IMR-90 (cell line): ENCODE results near the gene SESN1. TPM values are rescaled to one million over a fixed set of nuclear protein-coding genes. Genes with fewer than 3 reads are reported as not detected.

ENCODE experiments used
- ATAC-seq: fragments of 200-7000 bp; cut with Tn5 transposase; 2 replicates; pipeline ENCODE4 v1.9.1; 2020; ENCODE audit warnings: low read depth, mild to moderate bottlenecking, moderate library complexity
- BruUV-seq: library from RNA; stranded (reverse); fragments of 400-500 nt; replicated peaks from 2 replicates; lab custom pipeline; 2021; lab: Mats Ljungman, UMichigan
- CTCF ChIA-PET: fragments of 300-600 bp; formaldehyde crosslinking; extraction: SDS; loops from one replicate; lab custom pipeline; 2021; ENCODE audit warnings: antibody characterized with exemption; lab: Yijun Ruan, JAX
- POLR2A ChIA-PET: fragments of 300-600 bp; sonication (Branson Sonifier 250); formaldehyde crosslinking; loops from one replicate; lab custom pipeline; 2022; ENCODE audit warnings: antibody characterized with exemption; ENCODE audit not compliant: unreplicated experiment; lab: Charles Lee
- DNase-seq: peaks from one replicate; pipeline ENCODE4 v3.0.0; 2013
- H2AFZ ChIP-seq: replicated peaks from 2 replicates; pipeline ENCODE3; 2013; ENCODE audit warnings: low read length, mild to moderate bottlenecking; ENCODE audit not compliant: poor library complexity
- H2AK5ac ChIP-seq: 2 replicates; pipeline ENCODE4 v1.6.1; 2013; ENCODE audit warnings: low read depth, low read length, inconsistent platforms
- H2AK9ac ChIP-seq: replicated peaks from 2 replicates; pipeline ENCODE3; 2013; ENCODE audit warnings: mild to moderate bottlenecking, low read depth, low read length, moderate library complexity; ENCODE audit not compliant: poor library complexity
- H2BK120ac ChIP-seq: 2 replicates; pipeline ENCODE4 v1.6.1; 2013; ENCODE audit warnings: low read depth, low read length, inconsistent platforms
- H2BK15ac ChIP-seq: 3 replicates; pipeline ENCODE4 v1.6.1; 2013; ENCODE audit warnings: low read depth, low read length, inconsistent platforms
- H2BK20ac ChIP-seq: 2 replicates; pipeline ENCODE4 v1.6.1; 2013; ENCODE audit warnings: low read depth, mild to moderate bottlenecking, inconsistent platforms, low read length, moderate library complexity
- H2BK5ac ChIP-seq: 2 replicates; pipeline ENCODE4 v1.6.1; 2013; ENCODE audit warnings: mild to moderate bottlenecking, low read depth, low read length, inconsistent platforms; ENCODE audit not compliant: poor library complexity, severe bottlenecking
- H3K14ac ChIP-seq: replicated peaks from 2 replicates; pipeline ENCODE4 v1.6.1; 2013; ENCODE audit warnings: low read depth, low read length, inconsistent platforms
- H3K18ac ChIP-seq: 2 replicates; pipeline ENCODE4 v1.6.1; 2013; ENCODE audit warnings: low read depth, low read length, control low read depth
- H3K23ac ChIP-seq: 2 replicates; pipeline ENCODE4 v1.6.1; 2013; ENCODE audit warnings: low read depth, low read length, inconsistent platforms
- H3K27ac ChIP-seq: 2 replicates; pipeline ENCODE4 v1.5.1; 2013; ENCODE audit warnings: mild to moderate bottlenecking, control low read depth, low read length; ENCODE audit not compliant: insufficient read depth
- H3K27me3 ChIP-seq: 2 replicates; pipeline ENCODE4 v1.6.1; 2013; ENCODE audit warnings: low read length; ENCODE audit not compliant: control insufficient read depth, insufficient read depth
- H3K36me3 ChIP-seq: 2 replicates; pipeline ENCODE4 v1.6.1; 2013; ENCODE audit warnings: low read length, mixed read lengths; ENCODE audit not compliant: control insufficient read depth, insufficient read depth
- H3K4ac ChIP-seq: 2 replicates; pipeline ENCODE4 v1.6.1; 2013; ENCODE audit warnings: low read depth, low read length, inconsistent platforms
- H3K4me1 ChIP-seq: 2 replicates; pipeline ENCODE4 v1.6.1; 2013; ENCODE audit warnings: low read length, mixed read lengths; ENCODE audit not compliant: control insufficient read depth, insufficient read depth
- H3K4me2 ChIP-seq: 2 replicates; pipeline ENCODE4 v1.6.1; 2013; ENCODE audit warnings: low read depth, mild to moderate bottlenecking, control low read depth, low read length, moderate library complexity
- H3K4me3 ChIP-seq: 2 replicates; pipeline ENCODE4 v1.5.1; 2013; ENCODE audit warnings: low read depth, mild to moderate bottlenecking, control low read depth, low read length, moderate library complexity; ENCODE audit not compliant: insufficient read depth
- H3K56ac ChIP-seq: 2 replicates; pipeline ENCODE4 v1.6.1; 2013; ENCODE audit warnings: low read length, inconsistent platforms; ENCODE audit not compliant: insufficient read depth; ENCODE audit errors: extremely low read depth
- H3K79me1 ChIP-seq, 2 experiments: 2 replicates each; pipeline ENCODE4 v1.6.1; 2013; ENCODE audit warnings: low read length in 2 of 2, inconsistent platforms in 1 of 2, low read depth in 1 of 2
- H3K9ac ChIP-seq: 2 replicates; pipeline ENCODE4 v1.6.1; 2013; ENCODE audit warnings: low read depth, low read length, control low read depth
- H3K9me1 ChIP-seq: 2 replicates; pipeline ENCODE4 v1.6.1; 2013; ENCODE audit warnings: low read length, inconsistent platforms; ENCODE audit not compliant: insufficient read depth
- H3K9me3 ChIP-seq: 2 replicates; pipeline ENCODE4 v1.6.1; 2013; ENCODE audit warnings: low read length; ENCODE audit not compliant: control insufficient read depth, insufficient read depth
- H4K20me1 ChIP-seq: 2 replicates; pipeline ENCODE4 v1.6.1; 2013; ENCODE audit warnings: low read length, inconsistent platforms; ENCODE audit not compliant: insufficient read depth
- H4K5ac ChIP-seq: 2 replicates; pipeline ENCODE4 v1.6.1; 2013; ENCODE audit warnings: mild to moderate bottlenecking, low read depth, low read length, control low read depth
- H4K8ac ChIP-seq, 2 experiments: 2 replicates each; pipeline ENCODE4 v1.6.1; 2013; ENCODE audit warnings: low read depth in 2 of 2, low read length in 2 of 2, control low read depth in 1 of 2, inconsistent platforms in 1 of 2
- H4K91ac ChIP-seq: 2 replicates; pipeline ENCODE4 v1.6.1; 2013; ENCODE audit warnings: low read depth, low read length, inconsistent platforms; ENCODE audit not compliant: insufficient read depth
- BHLHE40 ChIP-seq: fragments of 150-350 bp; IDR thresholded peaks from 2 replicates; pipeline ENCODE4 v1.6.1; 2016; ENCODE audit warnings: mild to moderate bottlenecking, low read depth, low read length
- CHD1 ChIP-seq: IDR thresholded peaks from 2 replicates; pipeline ENCODE4 v1.6.1; 2012; ENCODE audit warnings: low read depth, low read length, improper control_type of control experiment
- RAD21 ChIP-seq: IDR thresholded peaks from 2 replicates; pipeline ENCODE4 v1.6.1; 2012; ENCODE audit warnings: low read length, improper control_type of control experiment
- dilution Hi-C: fragments of 300-500 bp; cut with HindIII; formaldehyde crosslinking; loops from one replicate; pipeline ENCODE4 v1.14.3; 2018; ENCODE audit warnings: low sequenced_read_pairs; ENCODE audit not compliant: unreplicated experiment
- in situ Hi-C: fragments of 300-500 bp; cut with MboI; formaldehyde crosslinking; loops from 3 replicates; pipeline ENCODE4 v1.14.3; 2019; ENCODE audit warnings: low sequenced_read_pairs, inconsistent platforms, mixed read lengths
- intact Hi-C: fragments of 100-400 bp; cut with micrococcal nuclease; formaldehyde crosslinking; loops from 2 replicates; pipeline ENCODE4 v1.10.0; 2022
- polyA plus RNA-seq, 3 experiments: library from polyadenylated mRNA; depleted of rRNA; stranded (reverse); fragments of >200 nt; gene quantifications; 2 replicates each; pipeline ENCODE4 v1.2.3, GENCODE V29; 2012; ENCODE audit warnings: low replicate concordance in 1 of 3
- total RNA-seq: library from RNA; depleted of rRNA; stranded (reverse); fragments of >200 nt; gene quantifications from 2 replicates; pipeline ENCODE4 v1.2.3, GENCODE V29; 2012

SESN1 gene
- total and polyA plus RNA-seq, 2 of the 4 experiments (the other 2 are of a cell fraction) = 9.7 to 16.7 TPM

- Histone ChIP-seq H3K9me3 (no peaks in the 10 kb centered on the region), H3K23ac (no peak overlapping the region), H3K4me2 (no peak overlapping the region), H3K4ac (no peak overlapping the region), H4K20me1 (peaks cover 3% of the 10 kb centered on the region; the same call in 1 of the 2 replicates), H4K91ac (no peak overlapping the region), H3K27me3 (no peaks in the 10 kb centered on the region), H2AK9ac (no peak overlapping the region), H3K27ac (no peak overlapping the region), H2AFZ (no peak overlapping the region), H2BK120ac (no peak overlapping the region), H4K8ac (no peak overlapping the region), H3K79me1 (peaks cover 10 to 22% of the 10 kb centered on the region in 2 experiments), H3K4me3 (no peak overlapping the region), H2AK5ac (no peak overlapping the region), H3K4me1 (peaks cover 3% of the 10 kb centered on the region; the same call in 1 of the 2 replicates), H2BK20ac (no peak overlapping the region), H2BK5ac (no peak overlapping the region), H3K14ac (no peak overlapping the region), H3K9me1 (peaks cover 5% of the 10 kb centered on the region), H3K18ac (no peak overlapping the region), H3K56ac (no peak overlapping the region), H3K36me3 (peaks cover 8% of the 10 kb centered on the region), H3K9ac (no peak overlapping the region), H4K5ac (no peak overlapping the region), H2BK15ac (no peak overlapping the region)
- no TSS peak for BruUV-seq
- in situ Hi-C loops = no loop called here
- no peak for DNase-seq
- CTCF ChIA-PET = no interaction called here
- intact Hi-C loops = no loop called here
- dilution Hi-C loops = no loop called here
- no peak for TF ChIP-seq CHD1
- no peak for TF ChIP-seq BHLHE40
- TF ChIP-seq RAD21 = no peak
- POLR2A ChIA-PET = no interaction called here
- no peak for ATAC-seq
Measured at GRCh38 chr6:109002882-109003281, 91.8 kb downstream of the SESN1 start.
